ENCODE measurements around the gene TLR2.

DNA sequence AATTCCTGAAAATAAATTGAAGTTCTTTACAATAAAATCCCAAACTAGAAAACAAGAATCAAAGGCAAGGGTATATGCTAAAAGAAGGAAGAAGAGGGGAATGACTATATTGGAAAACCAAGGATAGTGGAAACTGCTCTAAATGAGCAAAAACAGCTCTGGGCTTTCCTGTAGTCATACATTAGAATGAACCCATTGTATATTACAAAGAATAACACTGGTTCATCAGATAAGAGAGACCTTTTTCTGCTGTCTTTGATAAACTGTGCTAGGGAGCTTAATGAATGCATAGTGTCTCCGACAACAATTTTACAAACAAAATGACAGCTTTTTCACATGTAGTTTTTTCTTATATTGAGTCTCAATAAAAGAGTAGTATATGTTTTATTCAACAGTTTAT, 26.6 kb downstream of the TLR2 start:
- TF ChIP-seq, protein P1, sequence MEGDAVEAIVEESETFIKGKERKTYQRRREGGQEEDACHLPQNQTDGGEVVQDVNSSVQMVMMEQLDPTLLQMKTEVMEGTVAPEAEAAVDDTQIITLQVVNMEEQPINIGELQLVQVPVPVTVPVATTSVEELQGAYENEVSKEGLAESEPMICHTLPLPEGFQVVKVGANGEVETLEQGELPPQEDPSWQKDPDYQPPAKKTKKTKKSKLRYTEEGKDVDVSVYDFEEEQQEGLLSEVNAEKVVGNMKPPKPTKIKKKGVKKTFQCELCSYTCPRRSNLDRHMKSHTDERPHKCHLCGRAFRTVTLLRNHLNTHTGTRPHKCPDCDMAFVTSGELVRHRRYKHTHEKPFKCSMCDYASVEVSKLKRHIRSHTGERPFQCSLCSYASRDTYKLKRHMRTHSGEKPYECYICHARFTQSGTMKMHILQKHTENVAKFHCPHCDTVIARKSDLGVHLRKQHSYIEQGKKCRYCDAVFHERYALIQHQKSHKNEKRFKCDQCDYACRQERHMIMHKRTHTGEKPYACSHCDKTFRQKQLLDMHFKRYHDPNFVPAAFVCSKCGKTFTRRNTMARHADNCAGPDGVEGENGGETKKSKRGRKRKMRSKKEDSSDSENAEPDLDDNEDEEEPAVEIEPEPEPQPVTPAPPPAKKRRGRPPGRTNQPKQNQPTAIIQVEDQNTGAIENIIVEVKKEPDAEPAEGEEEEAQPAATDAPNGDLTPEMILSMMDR (IDR thresholded peaks at IDR 0.05) = no peak
- TF ChIP-seq POLR2A (IDR thresholded peaks at IDR 0.05) = no peak
